ENCODE results near the gene DES. TPM values are rescaled to one million over a fixed set of nuclear protein-coding genes. Genes with fewer than 3 reads are reported as not detected.

The DES gene
- total RNA-seq, 6 donors from 2014 or later = 39.7 to 299 (median 70.8) TPM

- Histone ChIP-seq H3K4me1 (peaks cover 6 to 20% (median 11%) of the 10 kb centered on the region in 4 donors), H3K27me3 (peaks cover 0 to 17% (median 8%) of the 10 kb centered on the region in 4 donors), H3K27ac (no peak overlapping the region), H3K36me3 (no peaks in the 10 kb centered on the region), H3K4me3 (no peak overlapping the region), H3K9me3 (no peaks in the 10 kb centered on the region)
- TF ChIP-seq, protein P1, sequence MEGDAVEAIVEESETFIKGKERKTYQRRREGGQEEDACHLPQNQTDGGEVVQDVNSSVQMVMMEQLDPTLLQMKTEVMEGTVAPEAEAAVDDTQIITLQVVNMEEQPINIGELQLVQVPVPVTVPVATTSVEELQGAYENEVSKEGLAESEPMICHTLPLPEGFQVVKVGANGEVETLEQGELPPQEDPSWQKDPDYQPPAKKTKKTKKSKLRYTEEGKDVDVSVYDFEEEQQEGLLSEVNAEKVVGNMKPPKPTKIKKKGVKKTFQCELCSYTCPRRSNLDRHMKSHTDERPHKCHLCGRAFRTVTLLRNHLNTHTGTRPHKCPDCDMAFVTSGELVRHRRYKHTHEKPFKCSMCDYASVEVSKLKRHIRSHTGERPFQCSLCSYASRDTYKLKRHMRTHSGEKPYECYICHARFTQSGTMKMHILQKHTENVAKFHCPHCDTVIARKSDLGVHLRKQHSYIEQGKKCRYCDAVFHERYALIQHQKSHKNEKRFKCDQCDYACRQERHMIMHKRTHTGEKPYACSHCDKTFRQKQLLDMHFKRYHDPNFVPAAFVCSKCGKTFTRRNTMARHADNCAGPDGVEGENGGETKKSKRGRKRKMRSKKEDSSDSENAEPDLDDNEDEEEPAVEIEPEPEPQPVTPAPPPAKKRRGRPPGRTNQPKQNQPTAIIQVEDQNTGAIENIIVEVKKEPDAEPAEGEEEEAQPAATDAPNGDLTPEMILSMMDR (IDR thresholded peaks at IDR 0.05) = no peak
- no peak for TF ChIP-seq POLR2AphosphoS5 (IDR thresholded peaks at IDR 0.05)
- TF ChIP-seq EP300 (IDR thresholded peaks at IDR 0.05) = no peak
- TF ChIP-seq POLR2A (IDR thresholded peaks at IDR 0.05) = no peak
- WGBS, 2 donors = 94 to 97% methylated on average over 8 of the region's 8 CpGs
- DNase-seq (no peak), ATAC-seq (ENCODE audit: low FRiP score in 2 of 2) (no peak)
Measured at GRCh38 chr2:219420687-219421086, 2.5 kb downstream of the DES start.

DNA sequence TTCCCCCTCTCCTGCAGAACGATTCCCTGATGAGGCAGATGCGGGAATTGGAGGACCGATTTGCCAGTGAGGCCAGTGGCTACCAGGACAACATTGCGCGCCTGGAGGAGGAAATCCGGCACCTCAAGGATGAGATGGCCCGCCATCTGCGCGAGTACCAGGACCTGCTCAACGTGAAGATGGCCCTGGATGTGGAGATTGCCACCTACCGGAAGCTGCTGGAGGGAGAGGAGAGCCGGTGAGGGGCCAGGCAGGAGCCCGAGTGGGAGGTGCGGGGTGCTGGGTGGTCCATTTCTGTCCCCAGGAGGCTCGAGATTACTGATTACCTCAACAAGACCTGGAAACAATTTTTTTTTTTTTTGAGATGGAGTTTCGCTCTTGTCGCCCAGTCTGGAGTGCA, 3.1 kb downstream of the DES start:
- 88 to 93% methylated on average over 17 of the region's 17 CpGs for WGBS, 2 donors

GRCh38 chr2:219422952-219423534, 4.9 kb downstream of the DES start:
- WGBS, 2 donors = 75 to 84% methylated on average over 5 to 8 of the region's 8 CpGs
- Histone ChIP-seq H3K27me3 (peaks cover 0 to 16% (median 7%) of the 10 kb centered on the region in 4 donors), H3K4me3 (no peak overlapping the region), H3K27ac (no peak overlapping the region), H3K4me1 (peaks cover 6 to 11% (median 9%) of the 10 kb centered on the region in 4 donors), H3K9me3 (no peaks in the 10 kb centered on the region), H3K36me3 (no peaks in the 10 kb centered on the region)
- TF ChIP-seq POLR2AphosphoS5 (IDR thresholded peaks at IDR 0.05) (no peak), POLR2A (IDR thresholded peaks at IDR 0.05) (no peak), EP300 (IDR thresholded peaks at IDR 0.05) (no peak)
- TF ChIP-seq, protein P1 (IDR thresholded peaks at IDR 0.05) = no peak
- ATAC-seq (ENCODE audit: low FRiP score in 2 of 2) (no peak), DNase-seq (no peak)

More for the DNA sequence above, 3.1 kb downstream of the DES start:
- TF ChIP-seq, protein P1 (IDR thresholded peaks at IDR 0.05) = no peak
- TF ChIP-seq POLR2AphosphoS5 (IDR thresholded peaks at IDR 0.05) = no peak
- no peak for TF ChIP-seq POLR2A (IDR thresholded peaks at IDR 0.05)
- TF ChIP-seq EP300 (IDR thresholded peaks at IDR 0.05) = no peak
- Histone ChIP-seq H3K27me3 (peaks cover 0 to 17% (median 8%) of the 10 kb centered on the region in 4 donors), H3K36me3 (no peaks in the 10 kb centered on the region), H3K9me3 (no peaks in the 10 kb centered on the region), H3K4me1 (peaks cover 6 to 20% (median 11%) of the 10 kb centered on the region in 4 donors), H3K4me3 (no peak overlapping the region), H3K27ac (no peak overlapping the region)
- DNase-seq (peak in 1 of 2 donors; percentile 16), ATAC-seq (ENCODE audit: low FRiP score in 2 of 2) (no peak)

GRCh38 chr2:219423652-219424377, 5.6 kb downstream of the DES start:
- Histone ChIP-seq H3K4me1 (peaks cover under 1 to 4% (median 1%) of the 10 kb centered on the region in 4 donors), H3K4me3 (no peak overlapping the region), H3K36me3 (no peaks in the 10 kb centered on the region), H3K27me3 (peaks cover 0 to 8% (median 3%) of the 10 kb centered on the region in 4 donors), H3K27ac (no peak overlapping the region), H3K9me3 (no peaks in the 10 kb centered on the region)
- DNase-seq (peak in 1 of 2 donors; percentile 11), ATAC-seq (ENCODE audit: low FRiP score in 2 of 2) (no peak)
- 76 to 79% methylated on average over 13 to 14 of the region's 14 CpGs for WGBS, 2 donors
- TF ChIP-seq EP300 (IDR thresholded peaks at IDR 0.05) = no peak

DNA sequence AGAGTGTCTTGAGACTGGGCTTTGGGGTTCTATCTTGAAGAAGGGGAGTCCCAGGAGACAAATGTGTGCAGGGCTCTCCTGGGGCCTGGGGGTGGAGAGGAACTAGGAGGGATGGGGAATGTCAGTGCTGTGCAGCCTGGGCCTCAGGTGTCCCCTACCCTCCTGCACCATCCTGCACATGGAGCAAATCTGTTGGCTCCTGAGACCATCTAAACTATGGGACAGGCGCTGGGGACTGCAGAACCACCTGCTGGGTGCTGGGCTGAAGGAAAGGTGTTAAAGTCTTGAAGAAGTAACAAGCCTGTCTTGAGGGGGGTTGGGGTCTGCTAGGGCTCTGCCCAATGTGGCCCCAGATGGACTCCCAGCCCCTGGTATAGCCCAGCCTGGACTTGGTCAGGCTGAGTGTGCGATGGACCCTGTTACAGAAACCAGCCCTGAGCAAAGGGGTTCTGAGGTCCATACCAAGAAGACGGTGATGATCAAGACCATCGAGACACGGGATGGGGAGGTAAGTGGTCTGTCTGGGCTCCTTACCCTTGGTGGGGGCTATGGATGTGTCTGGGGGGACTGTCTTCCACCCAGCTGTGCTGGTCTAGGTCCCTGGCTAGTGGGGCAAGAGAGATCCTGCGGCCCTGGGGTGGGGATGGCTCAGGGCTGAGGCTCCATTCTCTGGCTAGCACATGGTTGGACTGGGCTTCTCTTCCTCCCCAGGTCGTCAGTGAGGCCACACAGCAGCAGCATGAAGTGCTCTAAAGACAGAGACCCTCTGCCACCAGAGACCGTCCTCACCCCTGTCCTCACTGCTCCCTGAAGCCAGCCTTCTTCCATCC, 7.3 kb downstream of the DES start:
- DNase-seq (no peak), ATAC-seq (ENCODE audit: low FRiP score in 2 of 2) (no peak)
- 87 to 90% methylated on average over 7 to 8 of the region's 8 CpGs for WGBS, 2 donors
- Histone ChIP-seq H3K36me3 (no peaks in the 10 kb centered on the region), H3K27ac (no peak overlapping the region), H3K4me3 (no peak overlapping the region), H3K9me3 (no peaks in the 10 kb centered on the region), H3K4me1 (no peaks in the 10 kb centered on the region), H3K27me3 (no peaks in the 10 kb centered on the region)
- TF ChIP-seq POLR2AphosphoS5 (IDR thresholded peaks at IDR 0.05) (no peak), EP300 (IDR thresholded peaks at IDR 0.05) (no peak), POLR2A (IDR thresholded peaks at IDR 0.05) (no peak)
- TF ChIP-seq, protein P1 (IDR thresholded peaks at IDR 0.05) = no peak
